ENCODE results near the gene HOXB3. TPM values are rescaled to one million over a fixed set of nuclear protein-coding genes. Genes with fewer than 3 reads are reported as not detected.

Gene HOXB3
- total RNA-seq, 6 donors from 2014 or later: 2.9 to 12.6 (median 7.9) TPM

GRCh38 chr17:48569674-48570324, 20.2 kb downstream of the HOXB3 start:
- no peak for ATAC-seq (ENCODE audit: low FRiP score in 2 of 2)
- Histone ChIP-seq H3K4me3 (peak overlapping the region in 2 of 4 donors; percentile 8 to 21), H3K27ac (peak overlapping the region; percentile 65 to 87 (median 72)), H3K27me3 (peaks cover 0 to 15% (median 7%) of the 10 kb centered on the region in 4 donors), H3K9me3 (no peaks in the 10 kb centered on the region), H3K36me3 (no peaks in the 10 kb centered on the region), H3K4me1 (peaks cover 0 to 10% (median 7%) of the 10 kb centered on the region in 4 donors)
- TF ChIP-seq POLR2A (IDR thresholded peaks at IDR 0.05) (no peak), POLR2AphosphoS5 (IDR thresholded peaks at IDR 0.05) (no peak), CTCF (IDR thresholded peaks at IDR 0.05) (no peak)
- no peak for DNase-seq
- WGBS, 2 donors: 40 to 53% methylated on average over 6 of the region's 6 CpGs

GRCh38 chr17:48569240-48569582, 20.8 kb downstream of the HOXB3 start:
- WGBS, 2 donors: 30 to 41% methylated on average over 3 of the region's 3 CpGs
- Histone ChIP-seq H3K9me3 (no peaks in the 10 kb centered on the region), H3K4me3 (no peak overlapping the region), H3K27me3 (peaks cover 0 to 16% (median 7%) of the 10 kb centered on the region in 4 donors), H3K4me1 (peaks cover 4 to 14% (median 8%) of the 10 kb centered on the region in 4 donors), H3K27ac (peak overlapping the region in 2 of 4 donors; percentile 65 to 87), H3K36me3 (no peaks in the 10 kb centered on the region)
- DNase-seq (no peak), ATAC-seq (ENCODE audit: low FRiP score in 2 of 2) (no peak)
- TF ChIP-seq POLR2AphosphoS5 (IDR thresholded peaks at IDR 0.05) (no peak), POLR2A (IDR thresholded peaks at IDR 0.05) (no peak), EP300 (IDR thresholded peaks at IDR 0.05) (no peak), CTCF (IDR thresholded peaks at IDR 0.05) (no peak)

GRCh38 chr17:48568499-48569239, 21.4 kb downstream of the HOXB3 start:
- DNase-seq (no peak), ATAC-seq (ENCODE audit: low FRiP score in 2 of 2) (no peak)
- Histone ChIP-seq H3K27ac (peak overlapping the region in 2 of 4 donors; percentile 65 to 87), H3K4me1 (peaks cover 5 to 15% (median 10%) of the 10 kb centered on the region in 4 donors), H3K4me3 (peak overlapping the region in 1 of 4 donors; percentile 2), H3K9me3 (no peaks in the 10 kb centered on the region), H3K36me3 (no peaks in the 10 kb centered on the region), H3K27me3 (peaks cover 0 to 19% (median 9%) of the 10 kb centered on the region in 4 donors)
- WGBS, 2 donors: 16 to 18% methylated on average over 33 of the region's 33 CpGs
- TF ChIP-seq POLR2AphosphoS5 (IDR thresholded peaks at IDR 0.05) (no peak), CTCF (IDR thresholded peaks at IDR 0.05) (no peak), POLR2A (IDR thresholded peaks at IDR 0.05) (no peak), EP300 (IDR thresholded peaks at IDR 0.05) (no peak)

GRCh38 chr17:48567646-48568354, 22.2 kb downstream of the HOXB3 start:
- H3K27ac ChIP-seq: peak overlapping the region; percentile 7 to 87 (median 45)
- ATAC-seq (ENCODE audit: low FRiP score in 2 of 2) (no peak), DNase-seq (no peak)
- no peaks in the 10 kb centered on the region for H3K9me3 ChIP-seq
- TF ChIP-seq CTCF (IDR thresholded peaks at IDR 0.05) (no peak), POLR2A (IDR thresholded peaks at IDR 0.05) (no peak), POLR2AphosphoS5 (IDR thresholded peaks at IDR 0.05) (no peak), EP300 (IDR thresholded peaks at IDR 0.05) (no peak)
- 37 to 50% methylated on average over 2 of the region's 2 CpGs for WGBS, 2 donors
- peaks cover 5 to 15% (median 10%) of the 10 kb centered on the region in 4 donors for H3K4me1 ChIP-seq
- peaks cover 0 to 28% (median 10%) of the 10 kb centered on the region in 4 donors for H3K27me3 ChIP-seq
- H3K36me3 ChIP-seq: no peaks in the 10 kb centered on the region
- H3K4me3 ChIP-seq: no peak overlapping the region

Measured in upper lobe of left lung (tissue), 6 donors.